ENCODE data around the gene RICTOR.
"Not testable (repeated sequence)": the region's sequence is repeated elsewhere in the genome, so short reads cannot be mapped to it uniquely, and the experiment has no call there.

RICTOR gene

GRCh38 chr5:39063037-39063436, 11.2 kb downstream of the RICTOR start:
- no peak for DNase-seq (ENCODE audit: low read depth, low spot score)
- H3K4me3 ChIP-seq (ENCODE audit: low read length), result no peak overlapping the region

DNA sequence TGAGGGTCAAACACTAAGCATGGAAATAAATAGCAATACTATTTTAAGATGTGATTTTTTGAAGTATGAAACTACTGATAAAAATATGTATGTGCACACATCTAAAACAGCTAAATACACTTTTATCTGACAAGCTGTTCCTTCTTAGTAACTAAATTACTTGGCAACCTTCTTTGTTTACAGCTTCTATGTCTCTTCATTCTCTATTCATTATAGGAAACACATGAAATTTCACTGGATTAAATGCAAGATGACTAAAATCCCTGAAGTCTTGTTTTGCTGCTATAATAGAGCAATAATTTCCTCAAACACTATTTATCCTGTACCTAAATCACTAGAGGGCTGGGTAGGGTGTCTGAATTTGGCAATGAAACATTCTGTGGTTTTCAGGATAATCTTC, 11.7 kb downstream of the RICTOR start:
- no peak overlapping the region for H3K4me3 ChIP-seq (ENCODE audit: low read length)
- DNase-seq (ENCODE audit: low read depth, low spot score), result no peak

GRCh38 chr5:39062104-39062503, 12.1 kb downstream of the RICTOR start:
- no peak overlapping the region for H3K4me3 ChIP-seq (ENCODE audit: low read length)
- no peak for DNase-seq (ENCODE audit: low read depth, low spot score)

DNA sequence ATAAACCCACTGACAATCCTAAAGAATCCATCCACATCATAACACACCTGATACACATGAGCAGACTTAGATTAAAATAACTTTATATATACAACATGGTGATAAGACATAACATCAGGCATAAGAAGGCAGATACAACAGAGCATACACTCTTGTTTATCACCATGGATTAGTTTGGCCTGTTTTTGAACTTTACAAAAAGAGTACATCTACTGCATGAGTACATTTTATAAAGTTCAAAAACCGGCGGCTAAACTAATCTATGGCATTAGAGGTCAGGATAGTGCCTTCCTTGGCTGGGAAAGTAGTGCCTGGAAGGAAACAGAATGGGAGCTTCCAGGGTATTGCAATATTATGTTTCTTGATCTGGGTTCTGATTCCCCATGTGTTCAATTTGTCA, 15.1 kb downstream of the RICTOR start:
- no peak overlapping the region for H3K4me3 ChIP-seq (ENCODE audit: low read length)
- no peak for DNase-seq (ENCODE audit: low read depth, low spot score)

DNA sequence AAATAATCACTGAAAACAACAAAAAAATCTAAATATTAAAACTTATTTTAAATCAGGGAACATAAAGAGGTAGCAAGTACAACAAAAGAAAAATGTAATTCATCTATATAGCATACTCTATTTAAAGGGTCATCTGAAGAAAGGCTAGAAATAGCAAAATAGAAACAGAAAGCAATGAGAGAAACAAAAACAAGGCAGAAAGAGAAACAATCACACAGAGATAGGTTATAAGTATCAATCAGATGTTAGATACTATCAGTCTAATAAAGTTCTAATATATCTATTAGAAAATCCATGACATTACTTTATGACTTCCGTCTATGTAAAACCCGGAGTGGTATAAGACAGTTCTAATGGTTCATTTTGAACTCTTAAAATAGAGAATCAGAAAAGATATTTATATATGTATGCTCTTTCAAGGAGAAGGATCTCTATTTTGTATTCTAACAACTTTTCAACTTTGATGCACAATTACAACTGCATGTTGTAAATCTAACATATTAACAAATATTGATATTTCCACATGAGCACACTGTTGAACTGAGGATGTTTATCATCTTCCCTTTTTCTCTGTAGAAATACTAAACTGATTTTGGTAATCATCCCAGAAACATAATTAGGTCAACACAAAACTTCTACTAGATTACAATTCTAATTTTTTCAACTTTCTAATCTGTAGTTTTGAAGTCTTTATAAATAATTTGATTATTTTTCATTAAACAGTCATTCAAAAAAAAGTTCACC, 15.8 kb downstream of the RICTOR start:
- no peak for DNase-seq (ENCODE audit: low read depth, low spot score)
- H3K4me3 ChIP-seq (ENCODE audit: low read length), result no peak overlapping the region

DNA sequence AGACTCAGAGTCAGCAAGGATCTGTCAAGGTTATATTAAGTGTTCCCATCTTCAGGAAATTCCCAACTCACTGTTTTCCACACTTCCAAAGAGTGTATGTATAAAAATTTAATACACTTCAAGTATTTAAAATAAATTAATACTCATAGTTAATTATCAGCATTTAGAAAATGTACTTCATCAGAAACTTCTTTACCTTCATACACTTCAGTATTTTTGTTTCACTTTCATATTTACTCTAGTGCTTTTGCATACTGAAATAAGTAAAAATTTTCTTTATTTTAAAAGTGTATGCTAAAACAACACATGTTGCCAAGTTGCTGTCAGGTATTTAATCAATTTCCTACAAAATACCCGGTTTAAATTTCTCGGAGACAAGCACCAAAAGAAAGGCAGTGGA, 16.5 kb downstream of the RICTOR start:
- no peak overlapping the region; the same call in 1 of the 2 replicates for H3K4me3 ChIP-seq (ENCODE audit: low read length)

GRCh38 chr5:39055768-39056398, 18.3 kb downstream of the RICTOR start:
- no peak overlapping the region for H3K4me3 ChIP-seq (ENCODE audit: low read length)
- DNase-seq (ENCODE audit: low read depth, low spot score), result no peak

More for the DNA sequence above, 16.5 kb downstream of the RICTOR start:
- DNase-seq (ENCODE audit: low read depth, low spot score), result no peak

GRCh38 chr5:39055027-39055767, 19.0 kb downstream of the RICTOR start:
- DNase-seq (ENCODE audit: low read depth, low spot score), result no peak
- no peak overlapping the region for H3K4me3 ChIP-seq (ENCODE audit: low read length)

DNA sequence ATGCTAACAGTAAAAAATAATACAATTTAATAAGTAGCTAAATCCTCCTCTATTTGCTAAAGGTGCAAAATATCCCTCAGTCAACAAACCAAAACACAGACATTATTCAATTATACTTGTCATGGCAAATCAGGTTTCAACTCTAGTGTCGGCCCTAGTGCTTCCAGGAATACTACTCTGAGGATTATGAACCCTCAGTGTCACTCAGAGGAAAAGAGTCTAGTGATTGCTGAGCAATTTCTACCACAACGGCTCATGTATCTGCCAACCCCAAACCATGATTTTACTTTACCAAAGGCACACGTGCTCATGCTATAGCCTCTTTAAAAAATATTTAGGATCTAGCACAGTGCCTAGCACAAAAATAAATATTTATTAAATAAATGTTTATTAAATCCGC, 21.0 kb downstream of the RICTOR start:
- no peak overlapping the region for H3K4me3 ChIP-seq (ENCODE audit: low read length)

DNA sequence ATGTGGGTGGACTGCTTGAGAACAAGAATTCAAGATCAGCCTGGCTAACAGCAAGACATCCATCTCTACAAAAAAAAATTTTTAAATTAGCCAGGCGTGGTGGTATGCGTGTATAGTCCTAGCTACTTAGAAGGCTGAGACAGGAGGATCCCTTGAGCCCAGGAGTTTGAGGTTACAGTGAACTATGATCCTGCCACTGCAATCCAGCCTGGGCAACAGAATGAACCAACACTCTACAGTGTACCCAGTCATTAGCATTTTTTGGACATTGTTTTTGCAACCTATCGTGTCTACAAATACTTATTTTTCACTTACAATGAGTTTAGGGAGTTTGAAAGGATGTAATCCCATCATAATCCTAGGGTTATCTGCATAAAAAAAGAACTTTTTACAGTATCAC, 22.1 kb downstream of the RICTOR start:
- no peak overlapping the region for H3K4me3 ChIP-seq (ENCODE audit: low read length)
- no peak for DNase-seq (ENCODE audit: low read depth, low spot score)

More for the DNA sequence above, 21.0 kb downstream of the RICTOR start:
- DNase-seq (ENCODE audit: low read depth, low spot score), result no peak

- no peak for DNase-seq (ENCODE audit: low read depth, low spot score)
- H3K4me3 ChIP-seq (ENCODE audit: low read length), result no peak overlapping the region
Measured at GRCh38 chr5:39049315-39049714, 24.9 kb downstream of the RICTOR start.

DNA sequence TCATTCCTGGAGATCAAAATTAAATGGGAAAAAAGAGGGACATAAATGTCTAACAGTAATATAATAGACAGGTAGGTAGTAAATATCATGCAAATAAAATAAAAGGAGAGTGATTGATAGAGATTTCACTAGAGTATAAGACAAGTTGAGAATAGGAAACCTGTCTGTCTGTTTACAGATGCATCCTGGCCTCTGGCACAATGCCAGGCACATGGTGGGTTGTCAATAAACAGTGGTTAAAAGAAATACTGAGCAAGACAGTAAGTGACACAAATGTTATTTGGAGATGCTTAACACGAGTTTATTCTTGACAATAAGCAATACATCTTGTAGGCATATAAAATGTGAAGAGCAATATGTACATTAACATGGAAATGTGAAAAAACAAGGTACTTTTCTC, 33.3 kb downstream of the RICTOR start:
- H3K4me3 ChIP-seq (ENCODE audit: low read length), result no peak overlapping the region
- DNase-seq (ENCODE audit: low read depth, low spot score), result no peak

GRCh38 chr5:39034493-39034892, 39.7 kb downstream of the RICTOR start:
- not testable (repeated sequence) for H3K4me3 ChIP-seq (ENCODE audit: low read length); DNase-seq (ENCODE audit: low read depth, low spot score)

DNA sequence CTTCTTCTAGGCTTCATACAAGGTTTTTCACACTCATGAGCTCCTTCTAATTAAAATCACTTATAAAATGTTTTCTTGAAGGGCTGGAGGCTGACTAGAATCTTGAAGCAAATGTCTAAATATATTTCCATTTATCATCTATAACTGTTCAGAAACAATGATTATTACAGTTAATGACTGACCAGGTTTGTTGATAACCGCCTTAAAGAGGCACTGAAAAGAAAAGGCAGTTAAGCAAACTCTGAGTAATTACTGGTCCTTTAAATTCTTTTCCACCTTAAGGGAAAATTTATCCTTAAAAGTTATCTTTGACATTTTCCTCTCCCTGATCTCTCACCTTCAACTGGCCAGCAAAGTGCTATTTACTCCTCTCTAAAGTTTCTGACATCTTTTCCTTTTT, 43.2 kb downstream of the RICTOR start:
- DNase-seq (ENCODE audit: low read depth, low spot score), result no peak
- H3K4me3 ChIP-seq (ENCODE audit: low read length), result no peak overlapping the region

DNA sequence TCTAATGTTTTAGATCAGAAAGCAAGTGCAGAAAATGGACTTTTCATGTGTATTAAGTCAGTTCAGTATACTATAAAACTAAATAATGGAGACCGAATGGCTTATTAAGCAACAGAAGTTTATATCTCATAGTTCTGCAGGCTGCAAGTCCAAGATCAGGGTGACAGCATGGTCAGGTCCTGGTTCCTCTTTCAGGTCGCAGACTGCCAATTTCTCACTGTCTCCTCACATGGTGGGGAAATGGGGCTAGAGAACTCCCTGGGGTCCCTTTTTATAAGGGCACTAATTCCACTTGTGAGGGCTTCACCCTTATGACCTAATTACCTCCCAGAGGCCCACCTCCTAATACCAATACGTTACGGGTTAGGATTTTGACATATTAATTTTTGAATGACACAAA, 48.7 kb downstream of the RICTOR start:
- DNase-seq (ENCODE audit: low read depth, low spot score), result no peak
- no peak overlapping the region for H3K4me3 ChIP-seq (ENCODE audit: low read length)

DNA sequence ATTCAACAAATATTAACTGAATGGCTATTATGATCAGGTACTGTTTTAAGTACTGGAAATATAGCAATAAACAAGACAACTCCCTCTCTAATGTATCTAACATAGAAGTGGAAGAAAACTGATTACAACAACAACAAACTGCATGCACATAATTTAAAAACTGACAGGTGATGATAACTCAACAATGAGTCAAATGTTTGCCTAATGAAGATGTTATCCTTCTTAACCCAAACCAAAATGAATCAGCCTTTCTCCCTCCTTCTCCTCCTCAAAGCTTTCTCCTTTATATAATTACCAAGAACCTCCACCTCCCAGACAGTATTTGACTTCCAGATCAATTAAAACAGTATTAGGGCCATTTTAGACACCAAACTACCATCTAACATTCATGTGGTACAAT, 49.3 kb downstream of the RICTOR start:
- no peak overlapping the region for H3K4me3 ChIP-seq (ENCODE audit: low read length)
- DNase-seq (ENCODE audit: low read depth, low spot score), result no peak

- no peak overlapping the region for H3K4me3 ChIP-seq (ENCODE audit: low read length)
- DNase-seq (ENCODE audit: low read depth, low spot score), result no peak
Measured at GRCh38 chr5:39024005-39024404, 50.2 kb downstream of the RICTOR start.

- no peak for DNase-seq (ENCODE audit: low read depth, low spot score)
- no peak overlapping the region for H3K4me3 ChIP-seq (ENCODE audit: low read length)
Measured at GRCh38 chr5:39023121-39023520, 51.1 kb downstream of the RICTOR start.

- no peak for DNase-seq (ENCODE audit: low read depth, low spot score)
- H3K4me3 ChIP-seq (ENCODE audit: low read length), result no peak overlapping the region
Measured at GRCh38 chr5:39022151-39022550, 52.0 kb downstream of the RICTOR start.

- H3K4me3 ChIP-seq (ENCODE audit: low read length), result no peak overlapping the region
- DNase-seq (ENCODE audit: low read depth, low spot score), result no peak
Measured at GRCh38 chr5:39021413-39021812, 52.8 kb downstream of the RICTOR start.
